Suppressor macrophage treated with lipopolysaccharide for 1 hour (primary cell): ENCODE data around the gene STARD4.

Experiments
- DNase-seq, 3 donors: peaks; one replicate each; pipeline ENCODE4 v3.0.0-alpha.2; 2020 to 2022

STARD4 gene

DNA sequence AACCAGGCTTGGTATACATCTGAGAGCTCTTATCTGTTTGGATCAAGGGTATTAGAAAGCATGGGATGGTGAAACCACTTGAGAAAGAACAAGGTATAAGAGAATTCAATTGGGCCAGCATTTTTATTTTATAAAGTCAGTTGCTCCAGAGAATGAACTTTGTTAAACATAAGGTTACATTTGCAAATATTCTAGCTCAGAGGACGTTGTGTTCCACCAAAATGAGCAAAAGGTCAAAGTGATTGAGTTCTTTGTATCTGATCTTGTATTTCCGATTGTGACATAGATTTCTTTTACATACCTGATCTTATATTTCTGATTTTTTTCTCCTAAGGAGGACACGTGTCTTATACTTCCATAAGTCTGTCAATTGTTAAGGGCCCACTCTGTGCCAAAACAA, 8.6 kb upstream of the STARD4 start:
- DNase-seq: no peak

DNA sequence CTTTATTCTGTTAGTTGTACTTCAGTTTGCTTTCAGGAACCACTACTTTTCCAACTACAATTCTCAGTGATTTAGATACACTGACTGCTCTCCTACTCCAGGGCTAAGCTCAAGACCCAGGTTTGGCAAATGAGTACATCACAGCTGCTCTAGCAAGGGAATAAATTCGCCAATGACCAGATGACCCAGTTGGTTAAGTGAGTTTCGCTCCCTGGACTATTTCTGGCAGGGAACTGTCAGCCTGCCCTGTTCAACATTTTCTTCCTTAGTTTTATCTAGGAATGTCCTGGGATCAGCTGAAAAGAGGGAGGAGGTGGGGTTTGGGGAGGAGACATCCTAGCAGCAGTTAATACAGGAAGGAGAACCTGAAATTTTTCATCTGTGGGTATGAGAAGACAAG, 6.4 kb upstream of the STARD4 start:
- DNase-seq: no peak

DNA sequence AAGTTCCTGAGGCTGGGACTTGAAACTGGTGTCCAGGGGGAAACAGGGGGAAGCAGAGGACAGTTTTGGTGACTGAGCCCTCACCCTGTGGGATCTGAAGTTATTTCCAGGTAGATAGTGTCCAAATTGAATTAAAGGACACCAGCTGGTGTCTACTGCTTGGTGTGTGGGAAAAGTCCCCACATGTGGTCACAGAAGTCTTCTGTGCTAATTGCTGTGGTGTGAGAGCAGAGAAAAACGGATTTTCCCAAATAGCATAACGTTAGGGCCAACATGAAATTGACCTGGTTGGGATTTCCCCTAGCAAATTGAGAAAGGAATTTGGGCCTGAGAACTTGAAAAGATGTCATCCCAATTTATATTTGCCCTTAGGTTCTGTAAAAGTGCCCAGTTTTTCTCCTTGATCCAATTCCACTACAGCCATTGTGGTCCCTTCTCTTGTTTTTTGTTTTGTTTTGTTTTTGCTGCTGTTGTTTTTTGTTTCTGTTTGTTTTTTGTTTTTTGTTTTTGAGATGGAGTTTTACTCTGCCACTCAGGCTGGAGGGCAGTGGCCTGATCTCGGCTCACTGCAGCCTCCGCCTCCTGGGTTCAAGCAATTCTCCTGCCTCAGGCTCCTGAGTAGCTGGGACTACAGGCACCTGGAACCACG, 5.6 kb upstream of the STARD4 start:
- peak; percentile 71 to 88 (median 73) for DNase-seq

DNA sequence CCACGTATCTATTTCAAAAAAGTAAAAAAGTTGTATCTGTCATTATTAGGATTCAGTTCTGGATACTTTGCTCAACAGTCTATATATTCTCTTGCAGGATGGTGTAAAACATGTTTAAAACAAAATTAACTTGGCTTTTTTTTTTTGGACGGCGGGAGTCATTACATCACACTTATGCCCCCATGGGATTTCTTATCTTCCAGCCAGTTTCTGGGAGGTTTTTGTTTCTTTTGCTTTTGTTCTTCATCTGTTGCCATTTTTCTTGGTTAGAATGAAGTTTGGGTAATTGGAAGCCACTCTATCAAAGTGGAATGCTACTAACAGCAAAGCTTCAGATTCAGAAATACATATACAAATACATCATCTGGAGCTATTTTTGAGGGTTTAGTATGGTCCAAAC, 1.8 kb upstream of the STARD4 start:
- no peak for DNase-seq

DNA sequence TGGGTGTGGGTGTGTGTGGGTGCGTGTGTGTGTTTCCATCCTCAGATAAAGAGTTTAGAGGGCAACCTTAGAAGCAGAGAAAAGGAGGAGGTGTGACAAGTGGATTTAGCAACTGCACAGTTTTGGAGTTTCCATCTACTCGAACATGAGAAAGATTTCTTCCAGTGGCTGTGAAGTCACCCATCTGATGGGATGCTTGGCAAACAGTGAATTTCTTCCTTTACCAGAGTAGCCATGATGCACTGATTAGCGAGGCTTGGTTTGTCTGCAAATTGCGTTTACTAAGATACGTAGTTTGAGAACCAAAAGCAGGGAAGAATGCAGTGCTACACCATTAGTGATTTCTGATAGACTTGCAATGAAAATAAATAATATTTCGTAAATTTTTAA, 791 bp upstream of the STARD4 start:
- peak; percentile 83 to 94 (median 87) for DNase-seq

DNA sequence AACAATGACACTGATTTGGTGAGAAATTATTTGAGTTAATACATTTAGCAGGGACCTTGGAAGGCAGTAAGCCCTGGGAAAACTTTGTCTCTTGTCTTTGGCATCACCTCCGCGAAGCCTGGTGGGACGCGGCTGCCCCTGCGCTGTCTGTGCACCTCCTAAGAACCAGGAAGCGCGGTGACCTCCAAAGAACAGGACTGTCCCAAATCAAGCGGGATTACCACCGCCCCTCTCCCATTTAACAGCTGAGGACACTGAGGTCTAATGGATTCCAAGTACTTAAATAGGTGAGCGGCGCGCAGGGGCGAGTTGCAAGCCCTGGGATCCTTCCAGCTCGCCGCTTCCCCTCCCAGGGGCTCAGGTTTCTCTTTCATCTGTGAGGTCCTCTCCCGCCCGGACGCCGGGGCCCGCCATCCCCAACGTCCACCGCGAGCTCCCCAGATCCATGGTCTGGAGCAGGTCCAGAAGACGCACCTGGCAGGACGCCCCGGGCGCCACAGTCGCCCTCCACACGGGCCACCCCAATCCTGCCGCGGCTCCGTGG, 432 bp downstream of the STARD4 start:
- DNase-seq: peak in 2 of 3 donors; percentile 34 to 54

- peak; percentile 27 to 50 (median 37) for DNase-seq
Observed at GRCh38 chr5:111511174-111511830, 1.0 kb downstream of the STARD4 start.

GRCh38 chr5:111509119-111509518, 3.2 kb downstream of the STARD4 start:
- DNase-seq: no peak

GRCh38 chr5:111507276-111507675, 5.1 kb downstream of the STARD4 start:
- no peak for DNase-seq

DNA sequence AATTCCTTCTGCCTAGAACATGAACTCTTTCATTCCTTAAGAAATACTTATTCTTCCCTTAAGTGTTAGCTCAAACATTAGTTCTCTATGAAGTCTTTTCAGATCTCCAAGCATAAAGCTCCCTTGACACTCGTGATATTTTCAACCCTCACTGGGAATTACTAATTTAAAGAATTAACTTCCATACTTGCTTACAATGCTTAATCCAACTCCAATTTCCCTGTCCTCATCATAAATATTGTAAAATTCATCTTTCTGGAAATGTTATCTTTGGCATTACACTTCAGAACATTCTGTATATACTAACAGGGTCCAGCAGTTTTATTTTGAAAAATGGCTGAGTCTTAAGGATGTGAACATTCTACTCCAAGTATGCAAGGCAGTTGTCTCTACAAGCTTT, 7.2 kb downstream of the STARD4 start:
- DNase-seq: no peak

- DNase-seq: no peak
Observed at GRCh38 chr5:111502956-111503355, 9.4 kb downstream of the STARD4 start.

DNA sequence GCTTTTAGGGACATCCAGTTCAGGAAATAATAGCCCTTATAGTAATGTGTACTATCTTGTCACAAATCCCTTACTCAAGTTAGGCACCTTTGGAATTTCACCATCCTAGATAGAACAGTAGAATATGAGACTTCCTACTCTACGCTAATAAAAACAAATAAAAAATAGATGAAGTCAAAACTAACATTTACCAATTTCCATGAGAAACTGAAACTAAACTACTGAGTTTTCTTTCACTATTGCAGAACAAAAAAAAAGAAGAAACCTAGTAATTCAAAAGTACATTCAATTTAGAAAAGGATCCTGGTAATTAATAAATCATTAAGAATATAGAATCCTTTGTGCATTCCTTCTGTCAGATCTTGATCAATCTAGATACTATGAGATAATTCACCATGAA, 14.0 kb downstream of the STARD4 start:
- DNase-seq: no peak

- no peak for DNase-seq
Observed at GRCh38 chr5:111495159-111495558, 17.2 kb downstream of the STARD4 start.

GRCh38 chr5:111494355-111494999, 17.9 kb downstream of the STARD4 start:
- DNase-seq: no peak

GRCh38 chr5:111493031-111493430, 19.3 kb downstream of the STARD4 start:
- peak in 1 of 3 donors; percentile 16 for DNase-seq

DNA sequence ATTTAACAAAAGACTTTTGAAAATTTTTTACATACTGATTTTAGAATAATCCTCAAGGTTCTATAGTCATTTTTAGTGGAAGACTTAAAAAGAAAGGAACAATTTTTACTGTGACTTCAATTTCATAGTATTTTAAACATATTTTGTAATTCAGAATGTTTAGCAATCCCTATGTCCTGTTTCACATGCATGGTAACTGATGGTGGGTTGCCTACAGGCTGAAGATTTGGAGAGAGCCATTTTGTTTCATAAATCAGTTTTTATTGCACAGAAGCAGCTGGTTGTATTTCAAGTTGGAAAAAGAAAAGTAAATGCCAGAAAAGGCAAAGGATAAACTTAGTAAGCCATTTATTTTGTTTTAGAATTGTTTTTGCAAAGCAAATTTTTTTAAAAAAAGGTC, 24.0 kb downstream of the STARD4 start:
- peak in 1 of 3 donors; percentile 28 for DNase-seq

DNA sequence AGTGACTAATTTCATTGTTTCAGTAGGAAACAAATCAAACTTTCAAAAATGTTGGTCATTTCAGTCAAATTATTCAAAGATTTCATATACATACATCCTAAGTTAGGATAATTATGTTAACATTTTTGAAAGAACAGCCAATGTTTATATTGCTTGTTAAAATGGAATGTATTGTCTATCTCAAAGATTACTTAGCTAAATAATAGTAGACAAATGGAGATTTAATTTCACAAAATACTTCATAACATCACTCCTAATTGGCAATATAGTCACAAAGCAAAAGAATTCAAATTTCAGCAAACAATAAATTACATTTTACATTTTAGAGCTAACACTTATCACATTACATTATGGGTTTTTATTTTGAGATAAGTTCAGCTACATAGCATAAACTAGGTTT, 25.4 kb downstream of the STARD4 start:
- DNase-seq: no peak

DNA sequence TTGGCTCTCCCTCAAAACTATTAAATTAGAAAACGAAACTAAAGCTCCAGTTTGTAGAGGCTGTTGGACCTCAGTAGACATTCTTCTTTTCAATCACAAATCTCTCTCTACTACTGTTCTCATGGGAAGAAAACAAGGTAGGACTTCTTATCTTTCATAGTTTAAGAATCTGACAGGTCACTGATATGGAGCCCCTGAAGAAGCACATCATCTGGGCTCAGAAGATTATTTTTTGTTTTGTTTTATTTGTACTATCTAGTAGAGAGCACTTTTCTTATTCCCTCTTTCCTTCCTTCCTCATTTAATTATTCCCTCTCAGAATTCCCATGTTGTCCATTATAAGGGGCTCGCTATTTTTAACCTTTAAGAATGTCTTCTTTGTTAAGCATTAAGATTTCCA, 26.3 kb downstream of the STARD4 start:
- no peak for DNase-seq

DNA sequence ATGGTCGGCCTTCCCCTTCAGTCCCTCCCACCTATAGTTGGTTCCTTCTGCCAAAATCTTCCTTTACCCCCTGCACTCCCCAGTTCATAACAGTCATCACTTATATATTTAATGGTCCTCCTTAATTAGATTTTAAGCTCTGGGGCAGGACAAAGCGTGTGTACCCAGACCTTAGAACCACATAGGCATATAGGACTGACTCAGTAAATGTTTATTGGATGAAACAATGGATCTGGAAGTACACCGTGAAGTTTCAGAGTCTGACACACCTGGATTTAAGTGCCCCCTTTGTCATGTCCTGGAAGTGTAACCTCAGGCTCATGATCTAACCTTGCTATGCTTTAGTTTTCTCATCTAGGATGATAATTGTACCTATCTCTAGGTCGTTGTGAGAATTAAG, 32.0 kb downstream of the STARD4 start:
- DNase-seq: no peak

- no peak for DNase-seq
Observed at GRCh38 chr5:111478898-111479297, 33.4 kb downstream of the STARD4 start.

DNA sequence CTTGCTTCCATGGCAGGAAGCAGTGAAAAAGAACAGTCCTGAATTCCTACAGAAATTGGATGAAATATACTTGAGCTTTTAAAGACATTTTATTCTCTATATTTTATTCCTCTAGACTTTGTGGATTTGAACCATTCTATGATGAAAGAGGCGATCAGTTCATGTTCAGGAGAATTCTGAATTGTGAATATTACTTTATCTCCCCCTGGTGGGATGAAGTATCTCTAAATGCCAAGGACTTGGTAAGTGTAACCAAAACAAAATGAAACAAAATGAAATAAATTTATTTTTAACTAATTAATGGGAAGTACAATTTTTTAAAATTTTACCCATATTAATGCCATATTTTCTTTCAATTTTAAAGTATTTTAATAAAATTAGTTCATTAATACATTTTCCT, 34.1 kb downstream of the STARD4 start:
- DNase-seq: no peak

GRCh38 chr5:111472579-111472978, 39.8 kb downstream of the STARD4 start:
- DNase-seq: peak; percentile 52 to 57 (median 54)

GRCh38 chr5:111472096-111472495, 40.2 kb downstream of the STARD4 start:
- DNase-seq: no peak

DNA sequence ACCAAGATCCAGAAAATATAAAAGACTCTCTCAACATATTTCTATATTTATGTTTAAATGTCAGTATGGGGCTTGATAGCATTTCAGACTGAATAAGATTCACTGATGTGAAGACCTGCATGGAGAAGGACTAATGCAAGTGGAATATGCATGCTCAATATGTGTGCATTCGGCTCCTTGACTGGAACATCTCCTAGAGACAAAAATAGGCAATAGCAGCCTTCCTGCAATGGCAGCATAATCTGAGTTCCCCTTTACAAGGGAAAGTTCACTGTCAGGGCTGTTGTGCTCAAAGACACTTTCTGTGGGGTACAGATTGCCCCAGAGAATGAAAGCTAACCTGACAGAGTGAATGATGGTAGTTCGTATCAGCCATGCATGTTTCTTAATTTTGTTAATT, 42.4 kb downstream of the STARD4 start:
- DNase-seq: peak in 2 of 3 donors; percentile 14 to 18
